A204.1 (cell line): ENCODE data around the gene PDRG1.
A peak's percentile ranks its signal among the peaks of the same experiment; 100 is the strongest.

Source experiments
- FAIRE-seq: peaks from 2 replicates; lab custom pipeline; 2012; peaks lifted over from hg19 to GRCh38; lab: Jason Lieb, UNC

The PDRG1 gene

GRCh38 chr20:31907046-31907445, 44.8 kb downstream of the PDRG1 start:
- no peak for FAIRE-seq

- no peak for FAIRE-seq
These were observed 45.8 kb downstream of the PDRG1 start for GRCh38 chr20:31906001-31906400.

GRCh38 chr20:31903627-31904386, 48.0 kb downstream of the PDRG1 start:
- FAIRE-seq, result no peak

GRCh38 chr20:31901615-31902014, 50.2 kb downstream of the PDRG1 start:
- FAIRE-seq, result no peak

- FAIRE-seq, result no peak
These were observed 54.3 kb downstream of the PDRG1 start for GRCh38 chr20:31897541-31897940.

- FAIRE-seq, result no peak
These were observed 55.8 kb downstream of the PDRG1 start for GRCh38 chr20:31896049-31896448.

GRCh38 chr20:31894980-31895675, 56.7 kb downstream of the PDRG1 start:
- FAIRE-seq, result peak; percentile 34
